T-helper 22 cell (primary cell): ENCODE measurements around the gene DPYSL4.

Experiments used
- DNase-seq: peaks from one replicate; pipeline ENCODE4 v3.0.0-alpha.2; 2020; ENCODE audit warnings: low read depth

DPYSL4 gene

DNA sequence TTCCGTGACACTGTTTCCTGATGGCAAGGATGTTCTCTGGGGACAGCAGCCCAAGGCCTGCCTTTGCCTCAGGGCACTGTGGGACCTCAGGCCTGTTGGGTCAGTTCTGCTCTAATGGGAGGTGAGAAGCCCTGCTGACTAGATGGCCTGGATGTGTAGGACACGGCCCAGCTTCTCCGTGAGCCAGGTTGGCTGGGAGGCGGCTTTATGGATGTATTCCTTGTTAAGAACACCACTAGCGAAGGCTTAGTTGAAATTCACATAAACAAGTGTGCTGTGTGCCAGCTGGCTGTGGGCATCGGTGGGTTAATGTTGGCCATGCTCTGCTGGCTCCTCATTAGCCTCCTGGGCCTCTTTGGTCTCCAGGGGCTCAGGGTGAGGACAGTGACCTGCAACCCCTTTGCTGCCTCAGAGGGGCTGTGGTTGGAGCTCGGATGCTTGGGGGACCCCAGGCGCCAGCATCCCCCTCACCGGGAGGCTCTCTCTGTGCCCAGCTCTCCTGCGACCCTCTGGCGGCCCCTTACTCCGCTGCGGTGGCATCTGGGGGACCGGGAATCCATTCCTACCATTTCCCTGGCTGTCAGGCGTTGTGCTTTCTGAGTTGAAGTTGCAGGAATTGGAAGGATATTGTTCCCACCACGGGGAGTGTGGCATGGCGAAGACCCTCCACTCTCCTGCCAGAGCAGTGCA, 22.8 kb upstream of the DPYSL4 start:
- no peak for DNase-seq

DNA sequence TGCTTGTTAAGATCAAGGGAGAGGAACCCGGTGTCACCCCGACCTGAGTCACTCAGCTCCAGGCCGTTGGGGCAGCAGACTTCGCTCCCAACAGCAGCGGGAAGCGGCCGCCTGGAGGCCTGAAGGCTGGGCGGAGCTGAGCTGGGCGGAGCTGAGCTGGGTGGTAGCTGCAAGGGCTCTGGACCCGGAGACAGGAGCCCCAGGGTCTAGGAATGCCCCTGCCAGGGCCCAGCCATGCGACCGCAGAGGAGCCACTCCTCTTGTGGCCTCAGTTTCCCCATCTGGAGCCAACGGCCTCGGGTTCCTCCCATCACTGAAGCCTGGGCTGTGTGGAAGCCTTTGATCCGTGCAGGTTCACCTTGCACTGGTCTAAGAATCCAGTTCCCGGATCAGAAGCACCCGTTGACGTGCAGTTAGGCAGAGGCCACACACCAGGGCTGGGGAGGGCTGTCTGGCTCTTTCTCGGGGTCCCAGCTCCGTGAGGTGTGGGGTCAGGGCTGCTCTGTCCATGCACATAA, 21.9 kb upstream of the DPYSL4 start:
- DNase-seq = no peak

DNA sequence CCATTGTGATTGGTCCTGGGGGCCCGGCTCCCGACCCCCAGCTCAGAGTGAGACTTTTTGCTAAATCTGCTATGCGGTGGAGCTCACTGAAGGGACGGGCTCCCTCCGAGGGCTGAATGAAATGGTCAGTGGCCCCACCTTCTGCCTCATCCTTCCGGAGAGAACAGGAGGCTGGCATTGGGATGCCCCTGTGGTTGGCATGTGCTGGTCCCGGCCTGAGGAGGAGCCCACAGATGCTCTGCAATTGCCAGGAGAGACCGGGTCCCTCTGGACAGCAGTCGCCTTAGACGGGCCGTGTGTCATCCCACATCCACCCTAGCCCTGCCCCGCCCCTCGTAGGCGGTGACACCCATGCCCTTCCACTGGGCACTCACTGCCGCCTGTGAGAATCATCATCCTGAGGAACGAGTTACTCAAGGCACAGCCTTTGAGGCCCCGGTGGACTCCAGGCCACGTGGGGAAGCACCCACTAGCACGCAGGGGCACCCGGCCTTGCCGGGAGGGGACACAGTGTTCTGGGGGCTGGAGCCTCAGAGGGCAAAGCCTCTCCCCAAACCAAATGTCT, 21.2 kb upstream of the DPYSL4 start:
- no peak for DNase-seq

DNA sequence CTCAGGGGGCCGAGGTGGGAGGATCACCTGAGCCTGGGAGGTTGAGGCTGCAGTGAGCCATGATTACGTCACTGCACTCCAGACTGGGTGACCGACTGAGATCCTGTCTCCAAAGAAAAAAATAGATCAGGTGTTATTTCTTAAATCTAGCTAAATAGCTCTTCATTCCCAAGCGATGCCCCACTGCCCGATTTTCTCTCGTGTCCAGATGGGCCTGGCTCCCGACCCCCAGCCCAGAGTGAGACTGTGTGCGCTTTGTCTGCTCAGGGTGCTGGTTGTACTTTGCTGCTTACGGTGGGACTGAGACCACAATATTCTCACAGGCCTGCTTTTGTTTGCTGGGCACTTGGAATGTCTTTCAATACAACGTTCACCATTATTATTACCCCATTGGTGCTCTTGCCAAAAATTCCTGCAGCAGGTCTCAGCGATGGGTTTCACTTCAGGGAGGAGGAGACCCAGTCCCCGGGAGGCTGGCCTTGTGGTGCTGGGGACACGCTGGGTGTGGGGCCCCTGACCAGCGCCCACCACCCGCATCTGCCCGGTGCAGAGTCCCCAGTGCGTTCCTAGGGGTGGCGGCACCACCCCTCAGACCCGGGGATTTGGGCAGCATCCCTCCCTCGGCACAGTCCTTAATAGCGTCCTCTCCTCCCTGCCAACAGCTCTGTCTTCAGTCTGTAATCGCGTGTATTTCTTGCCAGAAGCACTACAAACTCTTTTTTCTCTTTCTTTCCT, 20.4 kb upstream of the DPYSL4 start:
- no peak for DNase-seq

DNA sequence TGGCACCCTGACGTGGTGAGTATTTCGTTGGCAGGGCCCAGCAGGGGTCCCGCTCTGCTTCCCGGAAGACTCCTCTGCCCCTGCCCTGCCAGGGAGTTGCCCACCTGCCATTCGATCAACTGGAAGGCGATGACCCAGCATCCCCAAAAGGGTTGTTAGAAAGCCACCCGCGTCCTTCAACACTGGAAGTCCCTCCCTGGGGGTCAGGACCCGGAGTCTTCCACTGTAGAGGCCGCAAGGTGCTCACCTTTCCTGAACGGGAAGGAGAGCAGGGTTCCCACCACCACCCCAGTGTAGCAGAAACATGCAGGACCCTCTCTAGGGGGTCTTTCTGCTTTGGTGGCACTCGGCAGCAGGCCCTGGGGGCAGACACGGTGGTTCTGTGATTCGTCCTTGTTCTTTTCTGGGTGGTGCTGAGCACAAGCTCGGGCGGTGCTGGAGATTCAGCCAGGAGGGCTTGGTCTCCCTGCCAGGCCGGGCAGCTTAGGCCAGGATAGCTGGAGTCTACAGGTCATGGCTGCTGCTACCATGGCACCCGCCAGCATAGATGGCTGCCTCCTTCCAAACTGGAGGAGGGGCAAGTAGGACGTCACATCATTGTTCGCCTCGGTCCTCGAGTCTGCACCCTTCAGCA, 19.6 kb upstream of the DPYSL4 start:
- DNase-seq = no peak

DNA sequence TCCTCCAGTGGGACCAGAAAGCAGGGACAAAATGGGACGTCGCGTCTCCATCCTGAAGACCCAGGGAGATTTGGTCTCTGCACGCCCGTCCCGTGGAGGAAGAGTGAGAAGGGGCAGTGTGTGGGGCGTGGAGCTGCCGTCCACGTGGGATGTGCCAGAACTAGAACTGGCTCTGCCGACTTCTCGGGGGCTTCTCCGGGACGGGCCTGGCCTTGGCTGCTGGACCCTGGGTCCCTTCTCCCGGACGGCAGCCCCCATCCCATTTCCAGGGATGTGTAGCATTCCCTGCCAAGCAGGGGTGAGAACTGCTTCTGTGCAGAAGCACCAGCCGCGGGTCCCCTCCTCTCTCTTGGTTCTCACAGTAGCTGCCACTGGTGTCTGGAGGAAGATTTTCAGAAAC, 18.8 kb upstream of the DPYSL4 start:
- DNase-seq = no peak

DNA sequence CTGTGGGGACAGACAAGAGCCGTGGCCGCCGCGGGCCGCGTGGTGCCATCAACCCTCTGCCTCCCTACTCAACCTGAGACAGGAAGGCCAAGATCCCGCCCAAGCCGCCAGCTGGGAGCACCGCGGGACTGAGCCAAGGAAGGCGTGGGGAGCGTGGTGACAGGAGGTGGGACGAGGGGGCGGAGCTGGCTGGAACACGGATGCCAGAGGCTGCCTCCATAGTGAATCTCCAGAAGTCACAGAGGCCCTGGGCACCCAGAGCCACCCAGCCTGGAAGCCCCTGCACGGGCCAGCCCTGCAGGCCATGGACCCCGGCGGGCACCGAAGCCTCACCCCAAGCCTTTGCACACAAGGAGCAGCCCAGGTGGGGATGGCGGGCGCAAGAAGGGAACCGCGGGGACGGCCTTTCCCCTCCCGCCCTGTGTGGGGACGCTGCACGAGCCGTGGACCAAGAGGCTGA, 18.1 kb upstream of the DPYSL4 start:
- no peak for DNase-seq

DNA sequence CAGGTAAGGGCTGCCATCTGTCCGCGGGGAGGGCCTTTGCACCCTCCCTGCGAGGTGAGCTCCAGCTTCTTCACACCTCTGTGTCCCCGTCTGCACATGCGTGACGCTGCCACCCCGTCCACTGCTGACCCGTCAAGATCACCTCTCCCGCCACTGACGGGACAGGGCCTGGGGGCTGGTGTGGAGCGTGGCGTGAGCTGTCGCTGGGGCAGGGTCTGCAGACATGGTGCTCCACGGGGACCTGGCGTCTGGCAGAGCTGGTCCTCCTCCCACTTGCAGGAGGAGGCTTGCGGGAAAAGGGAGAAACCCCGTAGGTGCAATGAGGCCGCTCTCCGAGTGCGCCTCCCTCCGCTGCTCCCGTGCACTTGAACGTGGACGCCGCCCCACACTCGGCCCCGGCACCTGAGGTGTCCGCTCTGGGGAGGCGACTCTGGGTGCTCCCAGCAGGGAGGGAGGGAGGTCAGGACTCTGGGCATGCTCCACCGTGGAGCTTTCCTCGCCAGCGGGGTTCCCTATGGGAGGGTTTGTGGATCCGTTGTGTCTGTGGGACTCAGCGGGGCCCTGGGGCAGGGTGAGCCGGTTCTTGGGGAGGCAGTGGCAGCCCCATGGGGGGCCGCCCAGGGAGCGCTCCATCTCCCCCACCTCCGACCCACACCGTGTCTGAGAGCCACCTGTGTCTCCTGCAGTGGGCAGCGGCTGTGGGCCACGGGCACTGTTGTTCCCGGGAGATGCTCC, 17.6 kb upstream of the DPYSL4 start:
- DNase-seq = no peak

DNA sequence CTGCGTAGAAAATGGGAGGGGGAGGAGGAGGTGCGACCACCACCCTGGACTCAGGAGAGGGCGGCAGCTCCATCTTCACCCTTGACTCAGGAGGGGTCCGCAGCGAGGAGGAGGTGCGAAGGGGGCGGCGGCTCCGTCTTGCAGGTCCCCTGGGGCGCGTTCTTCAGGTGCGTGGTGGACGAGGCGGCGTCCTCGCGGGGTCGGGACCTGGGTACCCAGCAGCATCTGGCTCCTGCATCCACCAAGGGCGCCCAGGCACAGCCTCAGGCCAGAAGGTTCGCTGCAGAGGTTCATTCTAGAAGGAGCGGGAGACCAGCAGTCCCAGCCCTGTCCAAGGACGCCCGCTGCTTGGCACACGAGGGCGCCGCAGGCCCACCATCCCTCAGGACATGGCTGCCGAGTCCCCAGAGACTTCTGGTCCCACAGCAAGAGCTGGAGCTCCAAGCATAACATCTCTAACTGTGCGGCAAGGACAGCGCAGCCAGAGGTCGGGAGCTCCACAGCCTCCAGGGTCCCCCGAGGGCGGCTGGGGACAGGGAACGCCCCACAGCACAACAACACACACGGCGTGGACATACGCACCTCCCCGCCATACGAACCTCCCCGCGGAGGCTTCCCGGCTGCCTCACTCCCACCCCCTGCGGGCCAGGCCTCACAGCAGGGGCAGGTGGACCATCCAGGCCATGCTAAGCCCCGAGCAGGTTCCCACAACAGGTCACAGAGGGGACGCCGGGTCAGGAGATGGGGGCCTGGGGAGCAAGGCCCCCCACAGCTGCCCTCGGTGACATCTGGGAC, 16.8 kb upstream of the DPYSL4 start:
- no peak for DNase-seq

DNA sequence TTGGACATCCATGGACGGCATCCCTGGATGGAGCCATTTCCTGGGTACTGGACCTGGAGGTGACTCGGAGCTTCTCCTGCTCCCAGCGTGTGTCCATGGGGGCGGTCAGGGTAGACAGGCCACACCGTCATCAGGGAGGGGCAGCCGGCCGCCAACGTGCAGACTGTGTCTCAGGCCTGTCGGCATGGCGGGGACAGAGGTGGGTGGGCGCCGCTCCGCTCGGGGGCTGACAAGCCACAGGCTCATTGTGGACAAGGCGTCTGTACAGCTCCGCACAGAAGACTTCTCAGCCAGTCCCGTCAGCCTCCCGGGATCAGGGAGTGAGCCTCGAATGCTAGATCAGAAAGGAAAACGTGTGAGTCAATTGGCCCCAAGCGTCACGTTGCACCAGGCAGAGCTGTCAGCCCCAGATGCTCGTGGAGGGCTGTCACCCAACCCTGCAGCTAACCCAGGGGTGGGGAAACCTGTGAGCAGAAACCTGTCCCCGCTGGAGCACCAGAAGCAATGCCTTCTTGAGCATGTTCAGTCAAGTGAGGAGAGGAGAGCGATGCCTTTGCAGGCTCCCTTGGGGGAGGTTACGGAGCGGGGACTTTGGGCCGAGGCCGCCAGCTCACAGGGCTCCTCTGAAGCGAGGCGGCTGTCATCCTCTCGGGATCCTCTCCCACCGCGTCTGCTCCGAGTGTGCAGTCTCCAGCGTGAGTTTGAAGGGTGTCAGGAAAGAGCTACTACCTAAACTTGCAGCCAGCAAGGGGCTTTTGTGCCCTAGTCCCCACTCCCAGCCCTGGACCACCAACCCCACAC, 16.0 kb upstream of the DPYSL4 start:
- DNase-seq = no peak

DNA sequence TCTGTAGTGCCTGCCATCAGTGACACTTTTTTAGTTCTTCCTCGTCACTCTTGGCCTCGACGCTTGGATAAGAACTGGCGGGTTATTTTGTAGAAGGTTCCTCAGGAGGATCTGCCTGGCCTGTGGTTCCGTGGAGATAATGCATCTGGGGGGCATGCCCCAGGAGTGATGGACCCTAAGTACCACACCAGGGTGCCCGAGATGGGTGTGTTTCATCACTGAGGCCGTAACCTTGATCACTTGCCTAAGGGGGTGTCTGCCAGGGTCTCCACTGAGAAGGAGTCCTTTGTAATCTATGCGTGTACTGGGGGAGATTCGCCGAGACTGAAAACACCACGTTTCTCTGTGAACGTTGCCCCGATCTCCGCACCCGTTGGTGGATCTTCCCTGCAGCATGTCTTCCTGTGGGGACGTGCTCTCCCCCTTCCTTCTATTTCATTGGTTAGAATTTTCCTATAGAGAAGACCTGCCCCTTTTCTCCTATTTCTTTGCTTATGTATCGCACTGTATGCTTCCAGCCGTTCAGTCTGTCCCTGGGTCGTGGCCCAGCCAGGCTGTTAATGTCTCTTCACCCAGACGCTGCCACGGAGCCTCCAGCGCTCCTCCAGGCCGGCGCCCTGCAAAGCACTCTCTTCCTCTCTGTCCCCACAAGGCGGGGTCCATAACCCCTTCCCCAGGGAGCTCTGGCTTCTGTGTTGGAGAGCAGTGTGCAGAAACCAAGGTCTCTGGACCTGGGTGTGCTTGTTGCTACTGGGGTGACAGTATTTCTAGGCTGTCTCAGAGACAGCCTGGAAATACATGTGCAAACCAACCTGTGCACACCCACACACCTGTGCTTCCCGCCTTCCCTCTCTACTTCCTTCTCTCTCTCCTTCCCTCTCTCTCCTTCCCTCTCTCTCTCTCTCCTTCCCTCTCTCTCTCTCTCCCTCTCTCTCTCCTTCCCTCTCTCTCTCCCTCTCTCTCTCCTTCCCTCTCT, 14.4 kb upstream of the DPYSL4 start:
- no peak for DNase-seq

DNA sequence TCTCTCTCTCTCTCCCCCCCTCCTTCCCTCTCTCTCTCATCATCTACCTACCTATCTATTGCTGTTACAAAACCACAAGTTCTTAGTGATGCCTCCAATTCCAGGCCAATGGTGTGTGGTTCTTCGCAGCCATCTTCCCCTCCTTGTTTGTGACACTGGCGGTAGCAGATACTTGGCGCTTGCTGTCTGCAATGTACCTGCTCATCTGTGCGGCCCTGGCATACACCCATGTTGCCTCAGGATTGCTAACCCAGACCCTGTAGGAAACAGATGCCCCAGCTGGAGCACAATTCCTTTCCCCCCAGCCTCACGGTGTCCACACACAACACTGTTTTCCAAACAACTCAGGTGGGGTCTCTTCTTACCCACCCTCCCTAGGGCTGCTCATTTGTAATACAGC, 13.6 kb upstream of the DPYSL4 start:
- no peak for DNase-seq

DNA sequence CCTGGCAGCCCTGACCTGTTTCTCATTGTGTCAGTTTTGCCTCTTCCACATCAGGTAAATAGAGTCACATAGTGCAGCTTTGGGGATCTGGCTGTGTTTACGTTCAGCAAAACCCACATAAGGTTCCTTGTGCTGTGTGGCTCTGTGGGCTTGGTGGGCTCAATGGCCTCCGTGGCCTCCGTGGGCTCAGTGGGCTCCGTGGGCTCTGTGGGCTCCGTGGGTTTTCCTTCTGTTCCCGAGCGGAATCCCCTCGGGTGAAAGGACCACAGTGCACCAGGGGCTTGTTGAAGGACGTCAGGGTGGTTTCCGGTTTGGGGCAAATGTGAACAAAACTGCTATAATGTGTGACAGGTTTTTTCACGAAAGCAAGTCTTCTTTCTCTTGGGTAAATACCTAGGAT, 12.5 kb upstream of the DPYSL4 start:
- DNase-seq = no peak

DNA sequence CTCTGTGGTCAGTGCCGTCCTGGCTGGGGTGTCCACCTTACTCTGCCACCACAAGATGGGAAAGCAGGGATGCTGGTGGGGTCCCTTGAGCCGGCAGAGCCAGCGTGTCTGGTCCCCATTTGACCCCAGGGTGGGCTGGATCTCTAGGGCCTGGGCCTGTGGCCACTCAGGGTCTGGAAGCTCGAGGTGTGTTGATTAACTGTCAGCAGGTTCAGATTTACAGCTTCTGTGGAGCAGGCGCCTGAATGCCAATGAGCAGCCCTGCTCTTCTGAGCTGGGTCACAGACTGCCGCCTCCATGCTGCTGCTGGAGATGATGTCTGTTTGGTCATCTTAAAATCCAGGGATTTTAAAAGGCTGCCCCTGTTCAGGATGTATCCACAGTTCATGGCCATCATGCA, 11.3 kb upstream of the DPYSL4 start:
- DNase-seq = no peak

DNA sequence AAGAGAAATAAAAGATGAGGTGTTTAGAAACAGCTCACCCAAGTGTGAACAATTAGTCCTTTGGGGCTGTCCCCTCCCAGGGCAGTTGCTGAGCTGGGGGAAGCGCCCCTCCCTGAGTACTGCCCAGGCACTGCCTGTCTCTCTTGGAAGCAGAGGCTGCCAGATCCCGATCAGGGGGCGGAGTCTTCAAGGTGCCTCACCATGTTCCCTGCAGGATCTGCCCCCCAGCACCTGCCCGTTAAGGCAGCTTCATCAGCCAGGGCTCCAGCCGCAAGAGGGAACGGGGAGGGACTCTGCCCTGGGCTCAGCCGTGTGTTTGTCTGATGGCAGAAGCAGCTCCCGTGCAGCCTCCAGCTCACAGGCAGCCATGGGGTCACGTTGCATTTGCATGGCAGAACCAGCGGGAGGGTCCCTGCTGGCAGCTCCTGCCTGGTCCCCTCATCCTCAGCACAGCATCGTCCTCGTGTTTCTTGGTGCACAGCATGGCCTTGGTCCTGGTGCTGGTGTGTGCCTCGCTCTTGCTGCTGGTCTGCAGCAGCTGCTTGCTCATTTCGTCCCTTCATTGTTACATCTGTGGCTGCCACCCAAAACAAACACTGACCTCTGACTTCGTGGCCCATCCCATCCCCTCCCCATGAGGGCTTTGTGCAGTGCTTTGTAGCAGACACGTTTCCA, 10.7 kb upstream of the DPYSL4 start:
- no peak for DNase-seq

DNA sequence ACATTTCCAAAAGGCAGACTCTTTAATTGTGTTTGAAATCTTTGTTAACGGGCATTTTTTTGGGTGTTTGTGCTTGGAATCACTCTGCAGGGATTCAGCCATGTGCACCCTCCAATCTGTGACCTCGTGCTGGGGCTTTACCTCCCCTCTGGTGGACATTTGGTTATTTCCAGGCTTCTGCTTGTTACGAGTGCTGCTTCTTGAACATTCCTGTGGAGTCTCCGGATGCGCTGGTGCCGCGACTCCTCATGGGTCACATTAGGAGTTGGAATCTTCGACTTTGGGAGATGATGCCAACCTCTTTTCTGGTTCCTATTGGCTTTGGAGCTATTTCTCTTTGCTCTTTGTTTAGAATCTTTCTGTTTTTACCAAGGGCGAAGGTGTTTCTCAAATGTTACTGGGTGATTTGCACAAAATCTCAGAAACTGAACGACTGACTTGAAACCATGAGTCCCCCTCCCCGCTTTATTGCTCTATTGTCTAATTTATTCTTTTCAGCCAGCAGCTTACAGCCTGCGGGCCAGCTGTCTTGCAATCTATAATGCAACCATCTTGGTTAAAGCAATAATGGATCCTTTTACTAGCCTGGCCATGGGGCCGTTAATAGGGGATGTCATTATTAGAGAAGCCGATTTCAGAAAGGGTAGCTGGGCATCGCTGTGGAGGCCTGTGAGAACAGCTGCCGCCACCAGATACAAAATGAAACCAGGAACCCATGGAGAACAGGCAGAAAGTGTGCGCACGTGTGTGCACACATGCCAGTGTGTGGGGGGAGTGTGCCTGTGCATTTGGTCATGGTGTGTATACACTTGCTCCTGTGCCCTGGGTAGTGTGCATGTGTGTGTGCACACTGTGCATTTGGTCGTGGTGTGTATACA, 9.9 kb upstream of the DPYSL4 start:
- DNase-seq = no peak

DNA sequence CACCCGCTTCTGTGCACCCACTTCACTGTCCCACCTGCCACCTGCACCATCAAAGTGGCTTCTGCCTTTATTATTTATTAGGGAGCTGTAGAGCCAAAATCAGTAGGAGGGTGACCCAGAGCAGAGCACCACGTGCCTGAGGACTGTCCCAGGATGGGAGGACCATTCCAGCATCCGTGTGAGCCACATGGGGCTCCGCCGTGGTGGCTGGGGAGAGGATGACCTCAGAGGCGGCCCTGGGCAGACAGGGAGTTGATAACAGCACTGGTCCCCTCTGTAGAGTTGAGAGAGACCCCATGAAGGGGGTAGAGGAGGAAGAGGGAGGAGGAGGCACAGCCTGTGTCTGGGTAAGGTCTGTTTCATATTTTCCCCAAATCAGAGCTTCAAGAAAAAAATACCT, 8.7 kb upstream of the DPYSL4 start:
- no peak for DNase-seq
